CD4-positive, alpha-beta T cell treated with Interleukin-15 for 4 hours (primary cell): ENCODE measurements around the gene ABCG8.
A peak's percentile ranks its signal among the peaks of the same experiment; 100 is the strongest.
"Not testable (repeated sequence)": the region's sequence is repeated elsewhere in the genome, so short reads cannot be mapped to it uniquely, and the experiment has no call there.

ENCODE experiments used
- DNase-seq: peaks from one replicate; pipeline ENCODE4 v3.0.0-alpha.2; 2020; ENCODE audit warnings: low spot score

ABCG8 gene

DNA sequence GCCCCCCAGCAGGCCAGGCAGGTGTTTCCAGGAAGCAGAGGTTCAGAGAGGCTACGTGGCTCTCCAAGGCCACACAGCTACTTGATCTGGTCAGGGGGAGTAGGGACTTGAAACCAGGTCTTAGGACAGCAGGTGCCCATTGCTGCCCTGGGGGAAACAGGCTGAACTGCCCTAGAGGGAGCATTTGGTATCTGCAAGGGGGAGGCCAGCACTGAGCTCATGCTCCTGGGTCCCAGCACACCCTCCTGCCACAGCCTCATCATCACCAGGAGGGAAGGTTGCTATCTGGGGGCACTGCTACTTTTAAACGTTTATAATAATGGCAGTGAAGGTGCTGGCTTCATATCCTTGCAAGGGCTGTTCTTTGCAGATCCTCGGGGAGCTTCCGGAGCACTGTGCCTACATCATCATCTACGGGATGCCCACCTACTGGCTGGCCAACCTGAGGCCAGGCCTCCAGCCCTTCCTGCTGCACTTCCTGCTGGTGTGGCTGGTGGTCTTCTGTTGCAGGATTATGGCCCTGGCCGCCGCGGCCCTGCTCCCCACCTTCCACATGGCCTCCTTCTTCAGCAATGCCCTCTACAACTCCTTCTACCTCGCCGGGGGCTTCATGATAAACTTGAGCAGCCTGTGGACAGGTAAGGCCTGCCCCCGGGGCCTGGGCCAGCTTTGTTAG lies 36.1 kb downstream of the ABCG8 start:
- no peak for DNase-seq

DNA sequence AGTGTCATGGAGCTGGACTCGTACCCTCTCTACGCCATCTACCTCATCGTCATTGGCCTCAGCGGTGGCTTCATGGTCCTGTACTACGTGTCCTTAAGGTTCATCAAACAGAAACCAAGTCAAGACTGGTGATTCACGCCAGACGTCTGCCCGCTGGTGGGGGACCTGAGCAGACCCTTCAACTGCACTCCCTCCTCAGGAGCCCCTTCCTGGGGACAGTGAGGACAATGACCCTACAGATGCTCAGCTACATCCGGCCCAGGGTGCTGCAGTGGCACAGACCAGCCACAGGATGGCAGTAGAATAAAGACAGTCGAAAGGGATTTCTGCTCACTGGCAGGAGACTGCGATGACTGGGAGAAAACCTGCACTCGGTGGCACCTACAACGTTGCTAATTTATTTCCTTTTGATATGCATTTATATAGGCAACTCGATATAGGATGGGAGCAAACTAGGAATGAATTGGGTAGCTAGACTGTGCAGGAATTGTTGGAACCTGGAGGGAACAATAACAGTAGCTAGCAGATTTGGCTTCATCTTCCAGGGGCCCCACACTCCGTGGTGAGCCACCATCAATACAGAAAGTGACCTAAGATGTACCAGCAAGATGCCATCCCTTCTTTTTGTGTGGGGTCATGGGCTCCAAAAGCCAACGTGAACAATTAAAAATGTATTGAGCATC lies 39.2 kb downstream of the ABCG8 start:
- DNase-seq, result peak; percentile 48

DNA sequence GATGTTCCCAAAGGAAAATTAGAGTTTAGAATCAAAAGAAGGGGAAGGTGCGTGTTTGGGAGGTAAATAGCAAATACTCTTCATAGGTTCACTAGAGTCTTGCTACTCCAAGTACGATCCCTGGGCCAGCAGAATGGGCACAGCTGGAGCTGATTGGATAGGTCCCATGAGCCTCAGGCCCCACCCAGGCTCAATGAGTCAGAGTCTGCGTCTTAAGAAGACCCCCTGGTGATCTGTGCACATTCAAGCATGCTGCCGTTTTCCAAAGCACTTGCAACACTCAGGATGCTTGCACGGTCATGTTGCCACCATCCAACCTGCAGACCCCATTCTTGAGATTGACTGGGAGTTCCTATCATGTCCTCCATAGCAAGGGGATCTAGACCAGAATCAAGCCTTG lies 40.5 kb downstream of the ABCG8 start:
- DNase-seq, result no peak

DNA sequence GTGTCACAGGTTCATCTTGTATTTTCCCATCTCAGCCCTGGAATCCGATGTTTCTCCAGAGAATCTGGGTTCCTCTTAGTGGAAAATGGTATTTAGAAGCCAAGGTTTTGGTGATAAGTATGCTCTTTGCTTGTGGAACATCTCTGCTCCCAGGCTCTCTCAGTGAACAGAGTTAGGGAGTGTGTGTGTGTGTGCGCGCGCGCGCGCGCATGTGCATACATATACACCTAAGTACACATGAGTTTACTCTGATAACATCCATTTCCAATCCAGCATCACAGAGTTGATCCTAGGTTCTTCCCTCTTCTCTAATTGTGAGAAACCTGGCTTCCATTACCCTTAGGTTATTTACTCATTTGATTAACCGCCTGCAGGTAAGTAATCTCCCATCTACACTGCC lies 41.7 kb downstream of the ABCG8 start:
- DNase-seq, result no peak

DNA sequence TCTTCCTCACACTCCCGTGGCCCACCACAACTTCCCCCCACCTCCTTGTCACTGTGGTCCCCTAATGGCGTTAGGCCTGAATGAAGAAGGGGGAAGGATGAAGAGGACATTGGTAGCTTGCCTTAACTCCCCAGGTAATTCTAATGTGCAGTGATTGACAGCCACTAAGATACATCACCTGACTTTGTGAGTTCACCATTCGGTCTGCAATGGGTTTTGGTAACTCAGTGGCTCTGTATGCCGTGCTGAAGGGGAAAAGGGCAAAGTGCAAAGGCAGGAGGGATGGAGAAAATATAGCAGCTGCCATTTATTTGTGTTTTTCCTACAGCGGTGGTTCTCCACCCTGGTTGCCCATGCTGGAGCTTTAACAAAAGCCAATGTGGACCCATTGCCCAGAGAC lies 42.2 kb downstream of the ABCG8 start:
- no peak for DNase-seq

DNA sequence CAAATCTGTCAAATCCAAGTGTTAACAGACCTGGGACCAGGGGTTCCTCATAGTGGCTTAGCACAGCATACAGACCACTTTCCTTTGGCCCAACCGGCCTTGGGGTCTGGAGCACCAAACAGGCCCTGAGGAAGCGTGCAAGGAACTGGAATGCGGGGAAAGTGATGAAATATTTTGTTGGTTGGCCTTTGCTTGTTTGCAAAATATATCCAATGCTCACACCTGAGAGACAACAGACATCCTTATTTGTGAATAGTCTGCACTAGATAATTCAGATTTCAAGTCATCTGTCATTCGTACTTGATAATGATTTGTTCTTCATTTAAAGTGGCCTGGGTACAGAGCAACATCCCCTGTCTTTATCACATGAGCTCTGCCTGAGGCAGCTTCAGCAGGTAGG lies 43.5 kb downstream of the ABCG8 start:
- DNase-seq, result no peak

DNA sequence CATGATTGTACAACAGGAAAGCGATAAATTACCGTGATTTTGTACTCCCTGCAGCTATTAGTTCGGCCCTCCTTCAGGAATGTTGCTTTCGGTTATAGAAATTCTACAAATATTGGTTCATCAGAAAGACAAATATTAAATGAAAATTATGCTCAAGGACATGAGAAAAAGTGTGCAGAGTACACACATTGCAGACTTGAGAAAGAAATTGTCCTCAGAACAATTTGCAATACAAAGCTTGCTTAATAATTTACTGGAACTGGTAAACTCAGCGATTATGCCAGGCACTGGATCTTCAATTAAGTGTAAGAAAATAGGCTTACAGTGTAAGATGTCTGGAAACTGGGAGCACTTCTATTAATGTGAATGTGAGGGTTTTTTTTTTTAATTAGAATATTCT lies 45.9 kb downstream of the ABCG8 start:
- DNase-seq, result no peak

DNA sequence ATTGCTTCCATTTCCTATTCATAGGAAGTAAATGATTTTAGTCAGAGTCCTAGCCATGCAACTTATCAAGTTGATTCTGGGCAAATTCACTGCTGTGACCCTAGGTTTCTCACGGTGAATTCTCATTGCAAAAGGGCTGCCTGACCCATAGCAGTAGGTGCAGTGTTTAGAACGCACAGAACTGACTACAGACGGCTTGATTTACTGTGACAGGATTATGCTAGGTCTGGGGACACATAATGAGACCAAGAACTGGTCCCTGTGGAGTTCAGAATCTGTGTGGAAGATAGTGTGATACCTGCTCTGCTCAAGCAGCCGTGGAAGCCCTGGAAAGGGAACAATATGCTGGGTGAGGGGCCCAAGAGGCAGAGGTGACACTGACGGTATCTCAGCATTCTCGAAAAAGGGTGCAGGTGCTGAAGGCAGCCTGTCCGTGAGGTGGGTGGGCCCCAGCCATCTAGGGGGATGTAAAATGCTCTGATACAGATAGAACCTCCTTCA lies 46.4 kb downstream of the ABCG8 start:
- DNase-seq, result no peak

DNA sequence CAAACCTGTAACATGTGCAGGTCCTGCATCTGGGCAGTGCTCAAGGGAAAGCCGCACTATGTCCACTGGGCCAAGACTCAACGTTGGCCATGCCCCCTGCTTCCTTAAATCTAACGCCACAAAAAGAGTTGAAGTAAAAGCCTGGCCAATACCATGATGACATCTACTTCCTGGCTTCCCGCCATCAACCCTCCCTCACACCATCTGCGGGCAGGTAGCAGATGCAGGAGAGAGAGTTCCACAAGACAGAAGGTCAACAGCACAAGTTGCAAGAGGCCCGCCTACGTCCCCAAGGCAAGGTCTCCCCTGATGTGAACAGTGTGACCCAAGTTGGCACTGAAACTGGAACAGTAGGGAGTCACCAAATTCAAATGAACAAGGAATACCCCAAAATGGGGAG lies 48.4 kb downstream of the ABCG8 start:
- no peak for DNase-seq

DNA sequence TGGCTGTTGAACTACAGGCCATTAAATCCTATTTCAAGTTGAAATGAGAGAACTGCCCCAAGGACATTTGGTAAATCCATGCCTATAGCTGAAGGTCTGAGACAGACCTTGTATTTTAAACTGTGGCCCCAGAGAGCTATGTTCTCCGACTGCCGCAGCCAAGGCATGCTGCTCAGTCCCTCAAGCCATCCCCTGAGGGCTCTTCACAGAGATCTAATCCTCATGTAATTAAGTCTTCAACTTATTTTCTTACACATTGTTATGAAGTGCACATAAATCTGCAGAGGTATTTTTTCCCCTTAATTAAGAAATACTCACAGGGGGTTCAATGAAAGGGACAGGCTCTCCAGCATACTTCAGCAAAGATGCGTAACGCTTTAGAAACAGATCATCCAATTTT lies 50.6 kb downstream of the ABCG8 start:
- DNase-seq, result no peak

DNA sequence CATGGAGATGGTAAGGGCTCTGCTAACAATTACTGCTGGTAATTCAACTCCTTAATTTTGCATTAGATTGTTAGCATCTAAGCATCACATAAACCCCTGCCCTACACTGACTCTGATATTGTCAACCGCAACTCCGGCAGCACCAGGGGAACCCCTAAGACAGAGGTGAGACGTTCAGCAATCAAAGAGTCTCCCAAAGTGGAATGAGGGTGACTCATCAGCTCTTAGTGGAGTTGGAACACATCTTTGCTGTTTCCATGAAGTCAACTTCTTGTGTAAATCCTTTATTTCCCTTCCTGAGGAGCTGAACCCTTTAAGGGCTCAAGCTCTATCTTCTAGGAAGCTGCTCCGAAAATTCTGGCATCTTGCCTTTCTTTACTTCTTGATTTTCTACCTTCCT lies 52.1 kb downstream of the ABCG8 start:
- no peak for DNase-seq

DNA sequence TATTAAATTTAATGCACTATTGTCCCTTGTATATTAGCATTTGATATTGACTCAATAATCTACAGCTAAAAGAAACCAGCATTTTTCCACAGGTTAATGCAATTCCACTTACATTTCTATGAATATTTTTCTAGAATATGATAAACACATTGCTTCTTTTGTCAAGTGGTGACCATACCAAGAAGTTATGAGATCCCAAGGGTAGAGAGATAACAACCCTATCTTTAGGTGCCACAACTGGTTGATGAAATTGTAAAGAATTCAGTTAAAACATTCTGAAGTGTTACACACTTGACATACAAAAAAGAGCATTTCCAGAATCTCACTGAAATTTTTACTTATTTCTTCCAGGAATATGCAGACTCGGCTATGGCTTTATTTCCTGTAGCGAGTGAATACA lies 56.0 kb downstream of the ABCG8 start:
- no peak for DNase-seq

DNA sequence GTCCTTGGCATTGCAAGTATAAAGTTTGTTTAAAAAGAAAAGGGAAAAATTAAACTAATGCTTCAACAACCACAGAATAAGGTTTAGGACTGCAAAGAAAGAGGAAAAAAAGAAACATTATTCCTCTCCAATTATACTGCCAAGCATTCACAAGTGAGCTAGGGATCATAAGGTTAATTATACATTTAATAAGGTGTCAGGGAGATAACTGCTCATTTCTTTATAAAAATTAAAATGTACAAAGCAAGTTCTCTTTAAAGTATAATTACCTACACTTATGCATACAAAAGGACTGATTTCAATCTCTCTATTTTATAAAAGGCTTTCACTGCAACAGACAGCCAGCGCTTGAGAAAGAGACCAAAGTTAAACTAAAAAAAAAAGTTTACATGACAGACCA lies 58.1 kb downstream of the ABCG8 start:
- DNase-seq, result no peak

DNA sequence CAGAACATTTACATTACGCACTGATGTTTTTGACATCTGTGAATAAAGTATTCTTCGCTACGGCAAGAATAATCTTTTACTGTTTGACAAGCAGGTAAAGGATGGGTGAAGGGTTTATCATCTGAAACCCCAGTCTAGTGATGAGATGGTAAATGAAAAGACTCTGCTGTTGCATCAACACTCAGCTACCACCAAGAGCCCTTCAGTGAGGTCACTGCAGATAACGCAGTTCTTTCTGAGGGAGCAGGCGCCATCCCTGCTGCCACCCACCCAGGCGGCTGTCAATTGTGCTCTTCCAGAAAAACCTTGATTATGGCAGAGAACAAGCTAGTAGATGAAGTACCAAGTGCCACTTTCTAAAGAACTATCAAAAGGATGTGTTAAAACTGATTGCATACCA lies 58.7 kb downstream of the ABCG8 start:
- no peak for DNase-seq

DNA sequence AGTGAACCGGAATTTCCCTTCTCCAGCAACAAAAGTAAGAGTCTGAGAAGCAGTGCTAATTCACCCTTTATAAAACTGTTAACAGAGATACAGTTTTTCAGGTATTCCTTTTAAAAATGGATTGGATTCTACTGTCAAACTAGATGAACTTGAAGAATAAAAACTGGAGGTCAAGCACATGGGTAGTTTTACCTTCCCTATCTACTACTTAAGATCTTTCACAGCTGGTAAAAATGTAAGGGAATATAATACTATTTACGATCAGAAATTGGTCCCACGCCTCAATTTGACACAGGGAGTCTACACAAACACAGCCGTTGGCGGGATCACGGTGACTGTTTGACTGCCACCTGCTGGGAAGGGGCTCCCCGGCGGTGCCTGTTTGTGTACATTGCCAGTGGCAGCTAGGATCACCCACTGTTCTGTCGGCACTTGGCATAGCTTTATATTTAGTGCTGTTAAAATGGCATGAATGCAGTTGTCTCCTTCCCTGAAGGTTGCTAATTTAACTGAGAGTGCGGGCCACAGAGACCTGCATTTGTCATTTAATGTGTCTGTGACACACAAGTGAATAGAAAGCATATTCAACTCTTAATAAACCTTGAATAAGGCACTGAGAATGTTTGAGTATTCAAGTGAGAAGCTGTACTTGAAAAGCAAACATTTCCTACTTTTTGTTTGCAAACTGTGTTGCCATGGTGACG lies 59.5 kb downstream of the ABCG8 start:
- no peak for DNase-seq

DNA sequence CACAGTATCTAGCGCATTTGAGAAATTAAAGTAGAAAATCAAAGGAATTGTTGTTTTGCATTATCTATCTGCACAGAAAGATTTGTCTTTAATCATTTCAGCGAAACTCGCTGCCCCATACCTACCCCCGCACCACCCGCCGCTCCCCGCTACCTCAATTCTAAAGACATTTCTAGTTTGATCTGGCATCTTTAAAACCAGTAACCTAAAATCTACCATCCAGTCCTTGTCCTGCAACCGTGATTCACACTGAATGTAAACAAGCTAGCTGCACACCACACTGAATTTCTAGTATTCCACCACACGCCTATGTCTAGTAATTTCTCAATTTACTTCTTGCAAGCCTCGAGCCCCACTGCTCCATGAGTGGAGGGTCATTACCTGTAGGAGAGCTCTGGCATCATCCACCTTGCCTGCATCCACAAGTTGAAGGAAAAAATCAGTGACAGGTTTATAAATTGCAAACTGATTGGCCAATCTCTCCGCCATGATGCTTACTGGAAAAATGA lies 60.1 kb downstream of the ABCG8 start:
- DNase-seq, result no peak

DNA sequence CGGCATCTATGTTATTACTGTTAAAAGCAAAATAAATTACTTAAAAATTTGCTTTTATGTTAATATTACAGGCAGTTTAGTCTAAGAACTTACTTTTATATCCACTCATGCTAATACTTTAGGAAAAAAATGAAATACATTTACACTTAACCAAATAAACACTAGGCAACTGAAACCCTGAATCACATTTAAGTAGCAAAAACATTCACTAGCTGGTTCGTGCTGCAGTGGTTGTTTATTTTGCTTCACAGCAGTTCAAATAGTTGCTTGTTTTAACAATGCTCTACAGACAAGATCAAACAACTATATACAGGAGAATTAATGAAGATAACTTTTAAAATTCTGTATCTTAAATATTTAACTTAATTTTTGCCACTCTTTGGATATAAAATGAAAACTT lies 60.8 kb downstream of the ABCG8 start:
- no peak for DNase-seq

DNA sequence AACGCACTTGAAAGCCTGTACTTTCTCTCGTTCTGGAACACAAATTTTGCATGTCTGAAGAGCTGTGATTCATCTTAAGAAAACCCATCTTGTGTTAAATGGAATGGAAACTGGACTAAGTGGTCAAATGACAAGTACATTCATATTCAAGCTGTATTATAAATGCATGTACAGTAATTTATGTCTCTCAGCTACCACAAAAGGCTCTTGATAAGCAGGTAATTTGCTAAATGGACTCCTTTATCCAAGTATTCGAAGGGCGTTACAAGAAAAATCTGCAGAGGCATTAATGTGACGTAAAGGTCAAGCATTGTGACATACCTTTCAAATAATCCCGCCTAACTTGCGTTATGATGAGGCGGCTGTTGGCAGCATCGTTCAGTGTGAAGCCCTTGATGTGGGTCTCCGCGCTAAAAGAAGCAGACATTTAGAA lies 66.6 kb downstream of the ABCG8 start:
- no peak for DNase-seq

DNA sequence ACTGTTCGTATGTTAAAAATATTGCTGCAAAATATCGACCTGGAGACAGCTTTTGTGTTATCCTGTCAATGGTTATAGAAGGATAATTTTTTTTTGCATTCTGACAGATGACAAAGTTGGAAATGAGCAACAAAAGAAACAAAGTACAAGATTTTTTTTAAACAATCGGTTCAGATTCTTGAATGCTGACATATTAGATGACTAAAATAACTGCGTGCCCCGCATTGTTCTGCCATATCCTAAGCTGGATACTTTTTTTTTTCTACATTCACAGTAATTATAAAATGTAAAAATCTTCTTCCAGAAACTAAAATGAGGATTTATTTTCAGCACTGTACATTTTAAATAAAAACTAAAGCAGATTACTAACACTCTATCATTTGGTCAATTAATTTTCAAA lies 67.1 kb downstream of the ABCG8 start:
- DNase-seq, result no peak

DNA sequence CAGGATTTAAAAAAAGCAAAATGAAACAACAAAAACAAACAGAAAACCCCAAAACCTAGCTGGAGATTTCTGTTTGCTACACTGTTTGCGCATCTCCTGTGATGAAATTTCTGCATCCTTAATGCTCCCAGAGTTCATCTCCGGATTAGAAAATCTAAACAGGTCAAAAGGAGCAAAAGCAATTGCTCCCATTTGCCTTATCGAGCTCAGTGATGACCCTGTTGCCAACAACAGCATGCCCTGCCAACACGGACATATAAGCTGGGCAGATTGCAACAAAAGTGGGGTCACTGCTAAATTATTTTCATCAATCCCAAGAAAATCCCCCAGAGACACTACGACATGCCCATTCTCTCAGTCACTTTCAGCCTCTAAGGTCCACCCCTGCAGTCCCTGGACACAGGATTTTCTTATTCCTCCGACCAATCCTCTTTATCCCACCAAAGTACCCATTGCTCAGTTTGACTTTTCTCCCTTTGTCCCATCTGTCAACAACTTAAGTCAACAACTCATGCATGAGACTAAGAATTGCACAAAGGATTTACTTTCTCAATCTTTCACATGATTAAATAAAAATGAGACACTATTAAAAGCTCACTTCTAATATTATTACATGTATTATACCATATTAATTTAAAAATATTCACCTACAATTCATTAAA lies 67.8 kb downstream of the ABCG8 start:
- DNase-seq, result no peak

DNA sequence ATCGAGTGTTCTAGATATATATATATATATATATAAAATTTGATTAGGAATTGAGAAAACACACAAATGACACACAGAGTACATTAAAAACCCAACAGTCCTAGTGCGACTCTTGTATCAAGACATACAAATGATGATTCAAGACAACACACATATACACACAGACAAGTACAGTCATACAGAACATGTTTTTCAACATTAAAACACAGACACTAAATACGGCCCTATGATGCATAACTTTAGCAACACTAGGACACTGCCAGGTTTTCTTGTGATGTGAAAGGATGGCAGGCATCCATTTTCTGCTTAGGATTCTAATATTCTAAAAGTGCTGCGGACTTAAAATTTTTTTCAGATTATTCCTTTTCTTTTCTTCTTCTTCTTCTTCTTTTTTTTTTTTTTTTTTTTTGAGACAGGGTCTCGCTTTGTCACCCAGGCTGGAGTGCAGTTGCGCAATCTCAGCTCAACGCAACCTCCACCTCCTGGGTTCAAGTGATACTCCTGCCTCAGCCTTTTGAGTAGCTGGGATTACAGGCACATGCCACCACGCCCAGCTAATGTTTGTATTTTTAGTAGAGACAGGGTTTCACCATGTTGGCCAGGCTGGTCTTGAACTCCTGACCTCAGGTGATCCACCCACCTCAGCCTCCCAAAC lies 72.5 kb downstream of the ABCG8 start:
- not testable (repeated sequence) for DNase-seq

DNA sequence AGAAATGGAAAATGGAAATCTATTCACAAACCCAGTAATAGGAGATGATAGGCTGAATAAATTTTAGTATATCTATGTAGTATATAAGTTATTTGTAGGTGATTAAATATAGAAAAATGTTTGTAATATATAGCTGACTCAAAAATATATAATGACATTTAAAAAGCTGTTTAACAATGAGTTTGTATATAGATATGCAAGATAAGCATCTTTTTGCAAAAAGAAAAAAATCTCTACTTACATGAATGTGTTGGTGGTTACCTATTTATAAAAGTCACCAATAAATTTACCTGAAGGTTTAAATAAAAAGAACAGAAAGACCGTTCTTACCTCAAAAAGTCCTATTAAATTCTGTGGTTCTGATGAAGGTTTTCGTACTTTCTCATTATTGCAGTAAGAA lies 85.7 kb downstream of the ABCG8 start:
- no peak for DNase-seq
